SK-N-SH (cell line): ENCODE data around the gene CHRM1. TPM values are rescaled to one million over a fixed set of nuclear protein-coding genes. Genes with fewer than 3 reads are reported as not detected.

Experiments
- CTCF ChIA-PET: fragments of 300-600, 350-600 bp; formaldehyde crosslinking; extraction: SDS; loops from one replicate; lab custom pipeline; 2021; lab: Yijun Ruan, JAX
- POLR2A ChIA-PET: fragments of 350-600 bp; sonication (Branson Sonifier 250); formaldehyde crosslinking; extraction: SDS; loops from one replicate; lab custom pipeline; 2020; ENCODE audit warnings: antibody characterized with exemption, inconsistent platforms; lab: Yijun Ruan, JAX
- DNase-seq: peaks from one replicate; pipeline ENCODE4 v3.0.0; 2012
- H2AFZ ChIP-seq: fragments of 200-600 bp; sonication (generic); 2 replicates; pipeline ENCODE4 v1.8.1; 2016; ENCODE audit warnings: antibody characterized with exemption, mild to moderate bottlenecking, low read depth
- H3F3A ChIP-seq: fragments of 200-600 bp; sonication (generic); replicated peaks from 2 replicates; pipeline ENCODE3; 2016; ENCODE audit warnings: antibody characterized with exemption, mild to moderate bottlenecking; ENCODE audit not compliant: insufficient read depth
- H3K27ac ChIP-seq, 2 experiments: fragments of 200-500 bp in 1 of 2; fragments of 200-600 bp in 1 of 2; sonication (Bioruptor generic) in 1 of 2; sonication (generic), shearing (Covaris generic) in 1 of 2; 2 replicates each; pipeline versions ENCODE4 v1.5.1 to v1.6.1; 2014 to 2016; ENCODE audit warnings: low read depth in 2 of 2, inconsistent platforms in 1 of 2, low read length in 1 of 2, mild to moderate bottlenecking in 1 of 2, mixed read lengths in 1 of 2
- H3K27me3 ChIP-seq: fragments of 200-600 bp; sonication (generic), shearing (Covaris generic); 2 replicates; pipeline ENCODE4 v1.6.1; 2016; ENCODE audit warnings: mixed run types; ENCODE audit not compliant: insufficient read depth
- H3K36me3 ChIP-seq, 2 experiments: fragments of 200-500 bp in 1 of 2; fragments of 200-600 bp in 1 of 2; sonication (Bioruptor generic) in 1 of 2; sonication (generic) in 1 of 2; replicated peaks in 1 of 2; 2 replicates each; pipeline versions ENCODE3 to v1.5.1; 2014 to 2016; ENCODE audit warnings: low read length in 1 of 2, mild to moderate bottlenecking in 1 of 2; ENCODE audit not compliant: insufficient read depth in 2 of 2, control insufficient read depth in 1 of 2
- H3K4me1 ChIP-seq, 2 experiments: fragments of 200-500 bp in 1 of 2; fragments of 200-600 bp in 1 of 2; sonication (Bioruptor generic) in 1 of 2; sonication (generic), shearing (Covaris generic) in 1 of 2; 2 replicates each; pipeline versions ENCODE4 v1.5.1 to v1.6.1; 2014 to 2016; ENCODE audit warnings: low read depth in 1 of 2, low read length in 1 of 2, mixed run types in 1 of 2; ENCODE audit not compliant: insufficient read depth in 2 of 2, control insufficient read depth in 1 of 2
- H3K4me2 ChIP-seq: fragments of 200-600 bp; sonication (generic), shearing (Covaris generic); 2 replicates; pipeline ENCODE4 v1.6.1; 2017; ENCODE audit warnings: mixed run types
- H3K4me3 ChIP-seq, 2 experiments: fragments of 200-500 bp in 1 of 2; fragments of 200-600 bp in 1 of 2; sonication (Bioruptor generic) in 1 of 2; sonication (generic), shearing (Covaris generic) in 1 of 2; 2 replicates each; pipeline versions ENCODE4 v1.5.1 to v1.8.1; 2014 to 2016; ENCODE audit warnings: low read depth in 2 of 2, inconsistent platforms in 1 of 2, low read length in 1 of 2, mild to moderate bottlenecking in 1 of 2, mixed read lengths in 1 of 2, moderate library complexity in 1 of 2
- H3K79me2 ChIP-seq: fragments of 200-600 bp; sonication (generic); 2 replicates; pipeline ENCODE4 v1.8.1; 2017; ENCODE audit warnings: mild to moderate bottlenecking; ENCODE audit not compliant: insufficient read depth
- H3K9ac ChIP-seq: fragments of 200-600 bp; sonication (generic); 2 replicates; pipeline ENCODE4 v1.6.1; 2017; ENCODE audit warnings: mixed run types
- H3K9me2 ChIP-seq: fragments of 200-600 bp; sonication (generic); 2 replicates; pipeline ENCODE4 v1.6.1; 2017; ENCODE audit warnings: mixed run types
- H3K9me3 ChIP-seq: fragments of 200-600 bp; sonication (generic); 2 replicates; pipeline ENCODE4 v1.6.1; 2017; ENCODE audit warnings: mixed run types, mild to moderate bottlenecking, moderate library complexity
- H4K20me1 ChIP-seq: fragments of 200-600 bp; sonication (generic); 2 replicates; pipeline ENCODE4 v1.6.1; 2017; ENCODE audit warnings: mild to moderate bottlenecking, mixed run types; ENCODE audit not compliant: insufficient read depth
- CHD2 ChIP-seq: fragments of 150-350 bp; IDR thresholded peaks from 2 replicates; pipeline ENCODE4 v1.6.1; 2018; ENCODE audit warnings: low read length; ENCODE audit not compliant: partially characterized antibody
- EZH2phosphoT487 ChIP-seq: fragments of 200-600 bp; sonication (generic); IDR thresholded peaks from 2 replicates; pipeline ENCODE4 v1.6.1; 2017; ENCODE audit warnings: low read depth, mixed run types, mild to moderate bottlenecking, antibody characterized with exemption, moderate library complexity, borderline replicate concordance
- RCOR1 ChIP-seq: fragments of 150-350 bp; IDR thresholded peaks from 2 replicates; pipeline ENCODE4 v1.6.1; 2017; ENCODE audit warnings: antibody characterized with exemption, low read length
- REST ChIP-seq: IDR thresholded peaks from 2 replicates; pipeline ENCODE4 v1.6.1; 2012; ENCODE audit warnings: mild to moderate bottlenecking, low read depth, low read length, moderate library complexity
- SIN3A ChIP-seq: IDR thresholded peaks from 2 replicates; pipeline ENCODE4 v1.6.1; 2012; ENCODE audit warnings: low read depth, mild to moderate bottlenecking, low read length, moderate library complexity, borderline replicate concordance
- TCF12 ChIP-seq: IDR thresholded peaks from 2 replicates; pipeline ENCODE4 v1.4.0; 2012
- TEAD4 ChIP-seq: IDR thresholded peaks from 2 replicates; pipeline ENCODE4 v1.4.0; 2012; ENCODE audit warnings: mild to moderate bottlenecking, borderline replicate concordance; ENCODE audit not compliant: insufficient read depth
- ZBTB33 ChIP-seq: IDR thresholded peaks from 2 replicates; pipeline ENCODE4 v1.4.0; 2012; ENCODE audit warnings: low read depth, borderline replicate concordance
- WGBS: methylation state at CpG from one replicate; pipeline ENCODE4 v1.1.6; 2017; ENCODE audit warnings: low lambda C conversion rate; 5-methylcytosine and 5-hydroxymethylcytosine counted together
- polyA plus RNA-seq, 3 experiments: library from polyadenylated mRNA; depleted of rRNA; stranded (reverse); fragments of >200 nt; gene quantifications; 2 replicates each; pipeline ENCODE4 v1.2.3, GENCODE V29; 2012

CHRM1 gene
- polyA plus RNA-seq, 1 of the 3 experiments (the other 2 are of a cell fraction), result not detected

GRCh38 chr11:62905296-62905695, 15.9 kb downstream of the CHRM1 start:
- Histone ChIP-seq H3K4me2 (peak overlapping the region; percentile 60), H3K79me2 (no peaks in the 10 kb centered on the region), H3K9ac (no peak overlapping the region), H3K27ac (no peak overlapping the region), H3K36me3 (no peaks in the 10 kb centered on the region), H3K27me3 (no peaks in the 10 kb centered on the region), H3F3A (peaks cover 4% of the 10 kb centered on the region), H3K4me1 (peaks cover 0 to 17% of the 10 kb centered on the region in 2 experiments; a peak in 1 of 4 replicates), H2AFZ (peak overlapping the region; percentile 73; the same call in 1 of the 2 replicates), H3K4me3 (peak overlapping the region in 1 of 2 experiments; percentile 42; a peak in 2 of 4 replicates), H3K9me2 (no peaks in the 10 kb centered on the region), H3K9me3 (no peaks in the 10 kb centered on the region), H4K20me1 (no peaks in the 10 kb centered on the region)
- ChIA-PET POLR2A (interaction anchor here (1.3 to 1.4 kb wide), 2 partner anchors 70 to 117 kb away, joined by 4 to 5 read pairs; no protein-coding TSS in a partner anchor), CTCF (interaction anchor here (0.6 to 27.5 kb wide), 44 partner anchors 11 to 734 kb away, joined by 3 to 751 read pairs (median 7); partner anchors contain the start of genes CHRM1, LBHD1, SLC22A8 and SLC3A2)
- 20% methylated on average over 3 of the region's 3 CpGs for WGBS
- TF ChIP-seq SIN3A, result no peak
- no peak for TF ChIP-seq TCF12
- no peak for TF ChIP-seq CHD2
- TF ChIP-seq TEAD4, result no peak
- TF ChIP-seq RCOR1, result no peak
- DNase-seq, result no peak

- Histone ChIP-seq H3K4me3 (no peak overlapping the region), H3K27ac (no peak overlapping the region), H3K27me3 (no peaks in the 10 kb centered on the region), H3F3A (peaks cover 4% of the 10 kb centered on the region), H3K4me1 (no peaks in the 10 kb centered on the region), H3K36me3 (no peaks in the 10 kb centered on the region), H3K4me2 (no peak overlapping the region), H2AFZ (no peak overlapping the region), H3K79me2 (no peaks in the 10 kb centered on the region), H3K9ac (no peak overlapping the region), H3K9me3 (no peaks in the 10 kb centered on the region), H3K9me2 (no peaks in the 10 kb centered on the region), H4K20me1 (no peaks in the 10 kb centered on the region)
- ChIA-PET CTCF (interaction anchor here (0.6 to 27.5 kb wide), 6 partner anchors 47 to 139 kb away, joined by 3 to 751 read pairs (median 4); no protein-coding TSS in a partner anchor), POLR2A (no interaction called here)
- no peak for TF ChIP-seq SIN3A
- TF ChIP-seq EZH2phosphoT487, result no peak
- no peak for TF ChIP-seq REST
- no peak for TF ChIP-seq ZBTB33
- no peak for DNase-seq
- 5% methylated on average over 1 of the region's 1 CpG for WGBS
These were observed 18.2 kb downstream of the CHRM1 start for GRCh38 chr11:62902932-62903331.
